ENCODE data around the gene SIGLEC7.

Gene SIGLEC7

DNA sequence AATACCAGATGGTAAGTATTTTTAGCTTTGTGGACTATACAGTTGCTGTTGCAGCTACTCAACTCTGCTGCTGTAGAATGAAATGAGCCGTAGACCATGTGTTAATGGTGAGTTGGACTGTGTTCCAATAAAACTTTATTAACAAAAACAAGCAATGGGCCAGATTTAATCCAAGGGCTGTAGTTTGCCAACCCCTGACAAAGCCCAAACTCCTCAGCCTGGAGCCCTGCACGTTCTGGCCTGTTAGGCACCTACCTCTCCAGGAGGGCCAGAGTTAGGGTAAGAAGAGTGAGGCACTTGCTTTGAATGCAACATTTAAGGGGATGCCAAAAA, 46.1 kb downstream of the SIGLEC7 start:
- Histone ChIP-seq H3K9ac (ENCODE audit: low read length) (no peak overlapping the region), H3K27me3 (ENCODE audit: control insufficient read depth, insufficient read depth, low read length) (no peaks in the 10 kb centered on the region), H3K27ac (ENCODE audit: low read depth, low read length) (no peak overlapping the region), H3K4me1 (ENCODE audit: control insufficient read depth, insufficient read depth, low read length) (no peaks in the 10 kb centered on the region), H3K4me3 (ENCODE audit: low read length) (no peak overlapping the region), H3K36me3 (ENCODE audit: control insufficient read depth, insufficient read depth, low read length) (no peaks in the 10 kb centered on the region)

- H3K4me1 ChIP-seq (ENCODE audit: control insufficient read depth, insufficient read depth, low read length), result no peaks in the 10 kb centered on the region
- no peak overlapping the region for H3K9ac ChIP-seq (ENCODE audit: low read length)
- no peaks in the 10 kb centered on the region for H3K36me3 ChIP-seq (ENCODE audit: control insufficient read depth, insufficient read depth, low read length)
- no peaks in the 10 kb centered on the region for H3K27me3 ChIP-seq (ENCODE audit: control insufficient read depth, insufficient read depth, low read length)
- H3K27ac ChIP-seq (ENCODE audit: low read depth, low read length), result no peak overlapping the region
- no peak overlapping the region for H3K4me3 ChIP-seq (ENCODE audit: low read length)
These were observed 50.6 kb downstream of the SIGLEC7 start for GRCh38 chr19:51192689-51193088.

DNA sequence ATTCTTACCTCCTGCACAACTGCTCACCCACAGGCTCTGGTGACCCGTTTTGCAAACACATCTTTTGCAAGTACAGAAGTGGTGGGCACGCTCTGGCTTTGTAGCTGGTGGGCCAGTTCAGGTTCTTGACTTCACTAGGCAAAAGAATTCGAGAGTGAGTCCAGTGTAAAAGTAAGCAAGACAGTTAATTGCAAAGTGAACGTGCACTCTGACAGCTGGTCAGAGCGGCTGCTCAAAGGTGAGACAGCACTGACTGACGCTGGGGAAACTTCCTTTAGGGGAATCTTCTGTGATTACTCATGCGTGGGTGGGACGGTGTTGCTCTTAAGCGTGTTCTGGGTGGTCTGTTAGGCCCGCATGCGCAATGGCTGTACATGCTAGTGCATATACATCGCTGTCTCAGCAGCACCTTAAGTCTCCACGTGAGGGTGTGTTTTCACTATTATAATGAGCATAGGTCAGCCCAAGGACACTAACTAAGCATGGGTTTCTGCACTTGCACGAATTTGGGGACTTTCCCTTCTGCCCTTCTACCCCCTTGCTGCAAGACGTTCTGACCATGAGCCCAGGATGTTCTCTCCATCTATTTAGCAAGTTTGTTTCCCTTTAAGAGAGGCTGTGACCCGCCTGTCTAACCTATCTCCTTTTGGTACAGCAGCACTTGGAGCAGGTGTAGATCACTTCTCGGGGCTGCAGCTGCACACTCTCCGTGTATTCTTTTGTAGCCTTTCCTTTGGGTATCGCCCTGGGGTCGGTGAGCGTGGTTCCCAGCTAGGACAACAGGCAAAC, 52.6 kb downstream of the SIGLEC7 start:
- Histone ChIP-seq H3K27me3 (ENCODE audit: control insufficient read depth, insufficient read depth, low read length) (no peaks in the 10 kb centered on the region), H3K4me1 (ENCODE audit: control insufficient read depth, insufficient read depth, low read length) (no peaks in the 10 kb centered on the region), H3K36me3 (ENCODE audit: control insufficient read depth, insufficient read depth, low read length) (no peaks in the 10 kb centered on the region), H3K4me3 (ENCODE audit: low read length) (no peak overlapping the region), H3K27ac (ENCODE audit: low read depth, low read length) (no peak overlapping the region), H3K9ac (ENCODE audit: low read length) (no peak overlapping the region)

GRCh38 chr19:51195316-51195586, 53.1 kb downstream of the SIGLEC7 start:
- Histone ChIP-seq H3K9ac (ENCODE audit: low read length) (no peak overlapping the region), H3K36me3 (ENCODE audit: control insufficient read depth, insufficient read depth, low read length) (no peaks in the 10 kb centered on the region), H3K27ac (ENCODE audit: low read depth, low read length) (no peak overlapping the region), H3K4me1 (ENCODE audit: control insufficient read depth, insufficient read depth, low read length) (no peaks in the 10 kb centered on the region), H3K27me3 (ENCODE audit: control insufficient read depth, insufficient read depth, low read length) (no peaks in the 10 kb centered on the region), H3K4me3 (ENCODE audit: low read length) (no peak overlapping the region)

- Histone ChIP-seq H3K36me3 (ENCODE audit: control insufficient read depth, insufficient read depth, low read length) (no peaks in the 10 kb centered on the region), H3K27ac (ENCODE audit: low read depth, low read length) (no peak overlapping the region), H3K27me3 (ENCODE audit: control insufficient read depth, insufficient read depth, low read length) (no peaks in the 10 kb centered on the region), H3K4me1 (ENCODE audit: control insufficient read depth, insufficient read depth, low read length) (no peaks in the 10 kb centered on the region), H3K9ac (ENCODE audit: low read length) (no peak overlapping the region), H3K4me3 (ENCODE audit: low read length) (no peak overlapping the region)
These were observed 53.5 kb downstream of the SIGLEC7 start for GRCh38 chr19:51195616-51196015.

- no peaks in the 10 kb centered on the region for H3K27me3 ChIP-seq (ENCODE audit: control insufficient read depth, insufficient read depth, low read length)
- H3K27ac ChIP-seq (ENCODE audit: low read depth, low read length), result no peak overlapping the region
- H3K36me3 ChIP-seq (ENCODE audit: control insufficient read depth, insufficient read depth, low read length), result no peaks in the 10 kb centered on the region
- no peak overlapping the region for H3K9ac ChIP-seq (ENCODE audit: low read length)
- H3K4me1 ChIP-seq (ENCODE audit: control insufficient read depth, insufficient read depth, low read length), result no peaks in the 10 kb centered on the region
- no peak overlapping the region for H3K4me3 ChIP-seq (ENCODE audit: low read length)
These were observed 54.1 kb downstream of the SIGLEC7 start for GRCh38 chr19:51196181-51196580.

DNA sequence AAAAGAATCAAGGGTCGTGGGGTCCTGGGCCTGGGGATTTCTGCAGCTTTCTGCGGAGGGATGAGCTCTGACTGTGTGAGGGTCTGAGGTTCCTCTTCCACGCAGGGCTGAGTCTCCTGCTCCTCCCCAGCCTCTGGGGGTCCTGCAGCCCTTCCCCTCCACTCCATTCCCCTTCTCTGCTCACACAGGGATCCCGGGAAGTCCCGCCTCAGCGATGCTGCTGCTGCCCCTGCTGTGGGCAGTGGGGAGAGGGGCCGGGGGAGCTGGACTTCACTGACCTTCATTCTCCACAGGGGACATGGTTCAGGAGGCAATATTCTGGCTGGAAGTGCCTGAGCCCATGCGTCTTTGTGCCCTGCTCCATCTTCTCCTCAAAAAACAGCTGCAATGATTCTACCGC, 56.5 kb downstream of the SIGLEC7 start:
- Histone ChIP-seq H3K27me3 (ENCODE audit: control insufficient read depth, insufficient read depth, low read length) (no peaks in the 10 kb centered on the region), H3K9ac (ENCODE audit: low read length) (no peak overlapping the region), H3K27ac (ENCODE audit: low read depth, low read length) (no peak overlapping the region), H3K4me3 (ENCODE audit: low read length) (no peak overlapping the region), H3K36me3 (ENCODE audit: control insufficient read depth, insufficient read depth, low read length) (no peaks in the 10 kb centered on the region), H3K4me1 (ENCODE audit: control insufficient read depth, insufficient read depth, low read length) (no peaks in the 10 kb centered on the region)

GRCh38 chr19:51200071-51200666, 58.1 kb downstream of the SIGLEC7 start:
- H3K4me3 ChIP-seq (ENCODE audit: low read length), result no peak overlapping the region
- H3K27me3 ChIP-seq (ENCODE audit: control insufficient read depth, insufficient read depth, low read length), result no peaks in the 10 kb centered on the region
- H3K36me3 ChIP-seq (ENCODE audit: control insufficient read depth, insufficient read depth, low read length), result no peaks in the 10 kb centered on the region
- no peak overlapping the region for H3K9ac ChIP-seq (ENCODE audit: low read length)
- H3K4me1 ChIP-seq (ENCODE audit: control insufficient read depth, insufficient read depth, low read length), result no peaks in the 10 kb centered on the region
- H3K27ac ChIP-seq (ENCODE audit: low read depth, low read length), result no peak overlapping the region

DNA sequence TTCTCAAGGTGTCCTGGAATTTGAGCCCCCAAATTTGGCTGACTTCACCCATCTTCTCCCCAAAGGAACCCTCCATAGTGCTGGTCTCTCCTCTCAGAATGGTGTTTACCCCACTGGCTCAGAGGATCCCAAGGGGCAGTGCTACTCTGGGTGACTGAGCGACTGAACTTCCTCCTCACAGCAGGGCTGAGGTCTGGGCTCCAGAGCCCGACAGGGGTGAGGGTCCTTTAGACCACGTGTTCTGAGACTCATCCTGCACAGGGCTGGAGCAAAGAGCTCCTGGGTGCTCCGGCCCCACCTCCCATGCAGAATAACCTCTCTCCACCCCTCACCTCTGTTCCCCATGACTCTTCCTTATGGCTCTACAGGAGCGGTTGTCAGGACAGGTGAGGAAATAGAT, 59.6 kb downstream of the SIGLEC7 start:
- Histone ChIP-seq H3K27ac (ENCODE audit: low read depth, low read length) (no peak overlapping the region), H3K4me3 (ENCODE audit: low read length) (no peak overlapping the region), H3K4me1 (ENCODE audit: control insufficient read depth, insufficient read depth, low read length) (no peaks in the 10 kb centered on the region), H3K9ac (ENCODE audit: low read length) (no peak overlapping the region), H3K27me3 (ENCODE audit: control insufficient read depth, insufficient read depth, low read length) (no peaks in the 10 kb centered on the region), H3K36me3 (ENCODE audit: control insufficient read depth, insufficient read depth, low read length) (no peaks in the 10 kb centered on the region)
